IMR-90 (cell line): ENCODE data around the gene B3GALT6. TPM values are rescaled to one million over a fixed set of nuclear protein-coding genes. Genes with fewer than 3 reads are reported as not detected.

ENCODE experiments used
- ATAC-seq: fragments of 200-7000 bp; cut with Tn5 transposase; 2 replicates; pipeline ENCODE4 v1.9.1; 2020; ENCODE audit warnings: low read depth, mild to moderate bottlenecking, moderate library complexity
- BruUV-seq: library from RNA; stranded (reverse); fragments of 400-500 nt; replicated peaks from 2 replicates; lab custom pipeline; 2021; lab: Mats Ljungman, UMichigan
- CTCF ChIA-PET: fragments of 300-600 bp; formaldehyde crosslinking; extraction: SDS; loops from one replicate; lab custom pipeline; 2021; ENCODE audit warnings: antibody characterized with exemption; lab: Yijun Ruan, JAX
- POLR2A ChIA-PET: fragments of 300-600 bp; sonication (Branson Sonifier 250); formaldehyde crosslinking; loops from one replicate; lab custom pipeline; 2022; ENCODE audit warnings: antibody characterized with exemption; ENCODE audit not compliant: unreplicated experiment; lab: Charles Lee
- DNase-seq: peaks from one replicate; pipeline ENCODE4 v3.0.0; 2013
- H2AFZ ChIP-seq: replicated peaks from 2 replicates; pipeline ENCODE3; 2013; ENCODE audit warnings: low read length, mild to moderate bottlenecking; ENCODE audit not compliant: poor library complexity
- H2AK5ac ChIP-seq: 2 replicates; pipeline ENCODE4 v1.6.1; 2013; ENCODE audit warnings: low read depth, low read length, inconsistent platforms
- H2AK9ac ChIP-seq: replicated peaks from 2 replicates; pipeline ENCODE3; 2013; ENCODE audit warnings: mild to moderate bottlenecking, low read depth, low read length, moderate library complexity; ENCODE audit not compliant: poor library complexity
- H2BK120ac ChIP-seq: 2 replicates; pipeline ENCODE4 v1.6.1; 2013; ENCODE audit warnings: low read depth, low read length, inconsistent platforms
- H2BK15ac ChIP-seq: 3 replicates; pipeline ENCODE4 v1.6.1; 2013; ENCODE audit warnings: low read depth, low read length, inconsistent platforms
- H2BK20ac ChIP-seq: 2 replicates; pipeline ENCODE4 v1.6.1; 2013; ENCODE audit warnings: low read depth, mild to moderate bottlenecking, inconsistent platforms, low read length, moderate library complexity
- H2BK5ac ChIP-seq: 2 replicates; pipeline ENCODE4 v1.6.1; 2013; ENCODE audit warnings: mild to moderate bottlenecking, low read depth, low read length, inconsistent platforms; ENCODE audit not compliant: poor library complexity, severe bottlenecking
- H3K14ac ChIP-seq: replicated peaks from 2 replicates; pipeline ENCODE4 v1.6.1; 2013; ENCODE audit warnings: low read depth, low read length, inconsistent platforms
- H3K18ac ChIP-seq: 2 replicates; pipeline ENCODE4 v1.6.1; 2013; ENCODE audit warnings: low read depth, low read length, control low read depth
- H3K23ac ChIP-seq: 2 replicates; pipeline ENCODE4 v1.6.1; 2013; ENCODE audit warnings: low read depth, low read length, inconsistent platforms
- H3K27ac ChIP-seq: 2 replicates; pipeline ENCODE4 v1.5.1; 2013; ENCODE audit warnings: mild to moderate bottlenecking, control low read depth, low read length; ENCODE audit not compliant: insufficient read depth
- H3K27me3 ChIP-seq: 2 replicates; pipeline ENCODE4 v1.6.1; 2013; ENCODE audit warnings: low read length; ENCODE audit not compliant: control insufficient read depth, insufficient read depth
- H3K36me3 ChIP-seq: 2 replicates; pipeline ENCODE4 v1.6.1; 2013; ENCODE audit warnings: low read length, mixed read lengths; ENCODE audit not compliant: control insufficient read depth, insufficient read depth
- H3K4ac ChIP-seq: 2 replicates; pipeline ENCODE4 v1.6.1; 2013; ENCODE audit warnings: low read depth, low read length, inconsistent platforms
- H3K4me1 ChIP-seq: 2 replicates; pipeline ENCODE4 v1.6.1; 2013; ENCODE audit warnings: low read length, mixed read lengths; ENCODE audit not compliant: control insufficient read depth, insufficient read depth
- H3K4me2 ChIP-seq: 2 replicates; pipeline ENCODE4 v1.6.1; 2013; ENCODE audit warnings: low read depth, mild to moderate bottlenecking, control low read depth, low read length, moderate library complexity
- H3K4me3 ChIP-seq: 2 replicates; pipeline ENCODE4 v1.5.1; 2013; ENCODE audit warnings: low read depth, mild to moderate bottlenecking, control low read depth, low read length, moderate library complexity; ENCODE audit not compliant: insufficient read depth
- H3K56ac ChIP-seq: 2 replicates; pipeline ENCODE4 v1.6.1; 2013; ENCODE audit warnings: low read length, inconsistent platforms; ENCODE audit not compliant: insufficient read depth; ENCODE audit errors: extremely low read depth
- H3K79me1 ChIP-seq, 2 experiments: 2 replicates each; pipeline ENCODE4 v1.6.1; 2013; ENCODE audit warnings: low read length in 2 of 2, inconsistent platforms in 1 of 2, low read depth in 1 of 2
- H3K9ac ChIP-seq: 2 replicates; pipeline ENCODE4 v1.6.1; 2013; ENCODE audit warnings: low read depth, low read length, control low read depth
- H3K9me1 ChIP-seq: 2 replicates; pipeline ENCODE4 v1.6.1; 2013; ENCODE audit warnings: low read length, inconsistent platforms; ENCODE audit not compliant: insufficient read depth
- H3K9me3 ChIP-seq: 2 replicates; pipeline ENCODE4 v1.6.1; 2013; ENCODE audit warnings: low read length; ENCODE audit not compliant: control insufficient read depth, insufficient read depth
- H4K20me1 ChIP-seq: 2 replicates; pipeline ENCODE4 v1.6.1; 2013; ENCODE audit warnings: low read length, inconsistent platforms; ENCODE audit not compliant: insufficient read depth
- H4K5ac ChIP-seq: 2 replicates; pipeline ENCODE4 v1.6.1; 2013; ENCODE audit warnings: mild to moderate bottlenecking, low read depth, low read length, control low read depth
- H4K8ac ChIP-seq, 2 experiments: 2 replicates each; pipeline ENCODE4 v1.6.1; 2013; ENCODE audit warnings: low read depth in 2 of 2, low read length in 2 of 2, control low read depth in 1 of 2, inconsistent platforms in 1 of 2
- H4K91ac ChIP-seq: 2 replicates; pipeline ENCODE4 v1.6.1; 2013; ENCODE audit warnings: low read depth, low read length, inconsistent platforms; ENCODE audit not compliant: insufficient read depth
- BHLHE40 ChIP-seq: fragments of 150-350 bp; IDR thresholded peaks from 2 replicates; pipeline ENCODE4 v1.6.1; 2016; ENCODE audit warnings: mild to moderate bottlenecking, low read depth, low read length
- CEBPB ChIP-seq: IDR thresholded peaks from 2 replicates; pipeline ENCODE4 v1.6.1; 2012; ENCODE audit warnings: low read depth, low read length, improper control_type of control experiment
- CHD1 ChIP-seq: IDR thresholded peaks from 2 replicates; pipeline ENCODE4 v1.6.1; 2012; ENCODE audit warnings: low read depth, low read length, improper control_type of control experiment
- FOS ChIP-seq: fragments of 150-350 bp; IDR thresholded peaks from 2 replicates; pipeline ENCODE4 v1.6.1; 2016; ENCODE audit warnings: low read depth, low read length
- MAFK ChIP-seq: IDR thresholded peaks from 2 replicates; pipeline ENCODE4 v1.6.1; 2012; ENCODE audit warnings: low read depth, low read length, improper control_type of control experiment
- MAZ ChIP-seq: IDR thresholded peaks from 2 replicates; pipeline ENCODE4 v1.6.1; 2012; ENCODE audit warnings: low read depth, mild to moderate bottlenecking, low read length, improper control_type of control experiment, moderate library complexity, borderline replicate concordance
- MXI1 ChIP-seq: IDR thresholded peaks from 2 replicates; pipeline ENCODE4 v1.6.1; 2012; ENCODE audit warnings: low read depth, mild to moderate bottlenecking, low read length, moderate library complexity, borderline replicate concordance
- POLR2A ChIP-seq: IDR thresholded peaks from 2 replicates; pipeline ENCODE4 v1.6.1; 2012; ENCODE audit warnings: mild to moderate bottlenecking, low read depth, low read length
- RAD21 ChIP-seq: IDR thresholded peaks from 2 replicates; pipeline ENCODE4 v1.6.1; 2012; ENCODE audit warnings: low read length, improper control_type of control experiment
- RCOR1 ChIP-seq: IDR thresholded peaks from 2 replicates; pipeline ENCODE4 v1.6.1; 2012; ENCODE audit warnings: mild to moderate bottlenecking, low read length, improper control_type of control experiment; ENCODE audit not compliant: insufficient replicate concordance
- SMC3 ChIP-seq: fragments of 150-350 bp; IDR thresholded peaks from 2 replicates; pipeline ENCODE4 v1.6.1; 2016; ENCODE audit warnings: low read depth, mild to moderate bottlenecking, antibody characterized with exemption, low read length, moderate library complexity
- WGBS, 2 experiments: methylation state at CpG; one replicate each; pipeline versions ENCODE4 v1.1.5 to v1.1.7; 2013; ENCODE audit warnings: missing lambda C conversion rate in 2 of 2; ENCODE audit not compliant: insufficient read length in 1 of 2; ENCODE audit errors: extremely low coverage in 2 of 2; 5-methylcytosine and 5-hydroxymethylcytosine counted together
- dilution Hi-C: fragments of 300-500 bp; cut with HindIII; formaldehyde crosslinking; loops from one replicate; pipeline ENCODE4 v1.14.3; 2018; ENCODE audit warnings: low sequenced_read_pairs; ENCODE audit not compliant: unreplicated experiment
- in situ Hi-C: fragments of 300-500 bp; cut with MboI; formaldehyde crosslinking; loops from 3 replicates; pipeline ENCODE4 v1.14.3; 2019; ENCODE audit warnings: low sequenced_read_pairs, inconsistent platforms, mixed read lengths
- intact Hi-C: fragments of 100-400 bp; cut with micrococcal nuclease; formaldehyde crosslinking; loops from 2 replicates; pipeline ENCODE4 v1.10.0; 2022
- polyA plus RNA-seq, 3 experiments: library from polyadenylated mRNA; depleted of rRNA; stranded (reverse); fragments of >200 nt; gene quantifications; 2 replicates each; pipeline ENCODE4 v1.2.3, GENCODE V29; 2012; ENCODE audit warnings: low replicate concordance in 1 of 3
- total RNA-seq: library from RNA; depleted of rRNA; stranded (reverse); fragments of >200 nt; gene quantifications from 2 replicates; pipeline ENCODE4 v1.2.3, GENCODE V29; 2012
- TF ChIP-seq, protein P1 (sequence below): fragments of 150-350 bp; IDR thresholded peaks from 2 replicates; pipeline ENCODE4 v1.6.1; 2017; ENCODE audit warnings: mild to moderate bottlenecking, antibody characterized with exemption, low read length, low read depth
- TF ChIP-seq, protein P2 (sequence below): fragments of 150-350 bp; IDR thresholded peaks from 2 replicates; pipeline ENCODE4 v1.6.1; 2016; ENCODE audit warnings: low read depth, mild to moderate bottlenecking, low read length, moderate library complexity, borderline replicate concordance

The B3GALT6 gene
- total and polyA plus RNA-seq, 2 of the 4 experiments (the other 2 are of a cell fraction): 12.2 to 23.0 TPM

DNA sequence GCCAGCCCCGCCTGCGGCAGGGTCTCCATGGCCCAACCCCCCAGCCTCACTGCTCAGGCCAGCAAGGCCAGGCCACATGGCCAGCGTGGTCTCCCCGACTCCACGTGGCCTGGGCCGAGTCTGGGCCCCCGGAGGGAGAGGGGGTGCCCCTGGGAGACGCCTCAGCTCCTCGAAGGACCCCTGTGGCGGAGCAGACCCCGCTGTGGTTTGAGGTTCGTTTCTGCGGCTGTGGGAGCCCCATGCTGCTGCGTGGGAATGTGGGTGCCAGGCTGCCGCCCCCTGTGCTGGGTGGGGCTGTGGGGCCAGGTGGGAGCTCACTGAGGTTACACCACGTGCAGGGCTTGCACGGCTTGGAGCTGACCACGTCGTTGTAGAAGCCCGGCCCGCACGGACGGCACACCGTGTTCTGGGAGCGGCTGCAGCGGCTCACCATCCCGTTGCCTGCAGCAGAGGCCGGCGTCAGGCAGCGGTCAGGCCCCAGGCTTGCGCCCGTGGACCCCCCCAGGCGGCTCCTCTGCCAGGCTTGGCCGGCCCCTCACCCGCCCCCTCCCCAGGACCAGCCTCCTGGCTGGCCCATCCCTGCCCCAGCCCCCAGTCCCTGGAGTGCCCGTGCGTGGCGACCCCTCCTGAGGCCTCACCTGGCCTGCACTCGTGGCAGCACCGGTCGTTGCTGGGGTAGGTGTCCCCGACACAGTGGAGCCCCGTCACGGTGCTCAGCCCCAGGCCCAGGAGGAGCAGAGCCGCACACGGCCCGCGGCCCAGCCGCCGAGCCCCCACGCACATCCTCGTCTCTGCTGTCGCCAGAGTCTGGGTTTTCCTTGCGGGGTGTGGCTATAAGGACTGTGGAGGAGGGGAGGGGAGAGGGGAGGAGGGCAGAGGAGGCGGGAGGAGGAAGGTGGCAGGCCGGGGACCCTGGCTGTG, 18.4 kb upstream of the B3GALT6 start, which contains the start of gene TNFRSF4:
Gene TNFRSF4, minus strand, starts transcription at position 809 of the 921 bp plus-strand sequence. Its CDS starts 26 bp downstream, at position 783.
- POLR2A ChIA-PET: no interaction called here
- WGBS, 2 experiments: 84% methylated on average over 25 of the region's 56 CpGs; no CpG with 5 or more reads in 1 of the 2 experiments
- H4K91ac ChIP-seq: no peak within 1 kb of the TSS
- no peak within 1 kb of the TSS for H3K18ac ChIP-seq
- H2AK9ac ChIP-seq: no peak within 1 kb of the TSS
- H2BK15ac ChIP-seq: no peak within 1 kb of the TSS
- in situ Hi-C loops: no loop called here
- peaks cover 8% of the 10 kb centered on the region for H4K20me1 ChIP-seq
- no peak within 1 kb of the TSS for H3K14ac ChIP-seq
- no peak within 1 kb of the TSS for H3K4me3 ChIP-seq
- no peak within 1 kb of the TSS for H3K9ac ChIP-seq
- CTCF ChIA-PET: no interaction called here
- DNase-seq: no peak
- no peak within 1 kb of the TSS for H3K56ac ChIP-seq
- TF ChIP-seq, protein P1, sequence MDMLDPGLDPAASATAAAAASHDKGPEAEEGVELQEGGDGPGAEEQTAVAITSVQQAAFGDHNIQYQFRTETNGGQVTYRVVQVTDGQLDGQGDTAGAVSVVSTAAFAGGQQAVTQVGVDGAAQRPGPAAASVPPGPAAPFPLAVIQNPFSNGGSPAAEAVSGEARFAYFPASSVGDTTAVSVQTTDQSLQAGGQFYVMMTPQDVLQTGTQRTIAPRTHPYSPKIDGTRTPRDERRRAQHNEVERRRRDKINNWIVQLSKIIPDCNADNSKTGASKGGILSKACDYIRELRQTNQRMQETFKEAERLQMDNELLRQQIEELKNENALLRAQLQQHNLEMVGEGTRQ: no peak
- TF ChIP-seq BHLHE40 (no peak), MXI1 (no peak), RCOR1 (no peak), MAZ (no peak), RAD21 (no peak), SMC3 (no peak), MAFK (no peak), FOS (no peak), CHD1 (no peak), CEBPB (no peak), POLR2A (no peak)
- TF ChIP-seq, protein P2, sequence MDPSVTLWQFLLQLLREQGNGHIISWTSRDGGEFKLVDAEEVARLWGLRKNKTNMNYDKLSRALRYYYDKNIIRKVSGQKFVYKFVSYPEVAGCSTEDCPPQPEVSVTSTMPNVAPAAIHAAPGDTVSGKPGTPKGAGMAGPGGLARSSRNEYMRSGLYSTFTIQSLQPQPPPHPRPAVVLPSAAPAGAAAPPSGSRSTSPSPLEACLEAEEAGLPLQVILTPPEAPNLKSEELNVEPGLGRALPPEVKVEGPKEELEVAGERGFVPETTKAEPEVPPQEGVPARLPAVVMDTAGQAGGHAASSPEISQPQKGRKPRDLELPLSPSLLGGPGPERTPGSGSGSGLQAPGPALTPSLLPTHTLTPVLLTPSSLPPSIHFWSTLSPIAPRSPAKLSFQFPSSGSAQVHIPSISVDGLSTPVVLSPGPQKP: no peak
- H3K27me3 ChIP-seq: no peaks in the 10 kb centered on the region
- no TSS peak for BruUV-seq
- no peak within 1 kb of the TSS for H3K27ac ChIP-seq
- no peak within 1 kb of the TSS for H2BK5ac ChIP-seq
- no peak within 1 kb of the TSS for H2BK120ac ChIP-seq
- no peak for ATAC-seq
- intact Hi-C loops: no loop called here
- H3K4me1 ChIP-seq: peaks cover 4% of the 10 kb centered on the region
- H4K5ac ChIP-seq: no peak within 1 kb of the TSS
- H3K9me3 ChIP-seq: no peaks in the 10 kb centered on the region
- no peak within 1 kb of the TSS for H2AK5ac ChIP-seq
- H4K8ac ChIP-seq: no peak within 1 kb of the TSS
- no peak within 1 kb of the TSS for H2BK20ac ChIP-seq
- peaks cover 0 to 6% of the 10 kb centered on the region in 2 experiments; a peak in 1 of 4 replicates for H3K79me1 ChIP-seq
- no peak within 1 kb of the TSS for H2AFZ ChIP-seq
- no peaks in the 10 kb centered on the region for H3K9me1 ChIP-seq
- no peak within 1 kb of the TSS for H3K4ac ChIP-seq
- H3K4me2 ChIP-seq: no peak within 1 kb of the TSS
- dilution Hi-C loops: no loop called here
- peaks cover 25% of the 10 kb centered on the region for H3K36me3 ChIP-seq
- H3K23ac ChIP-seq: no peak within 1 kb of the TSS
